ENCODE measurements around the gene ZNF845. TPM values are rescaled to one million over a fixed set of nuclear protein-coding genes. Genes with fewer than 3 reads are reported as not detected.
A peak's percentile ranks its signal among the peaks of the same experiment; 100 is the strongest.
"Not testable (repeated sequence)": the region's sequence is repeated elsewhere in the genome, so short reads cannot be mapped to it uniquely, and the experiment has no call there.

Gene ZNF845
- total RNA-seq = 1 to 10 TPM; 4.6 to 6.4 TPM

GRCh38 chr19:53333463-53334449 is at the start of gene ZNF845:
Gene ZNF845, plus strand, starts transcription at chr19:53333749. Its CDS starts 7,559 bp downstream, at chr19:53341308.
- Mint-ChIP-seq H3K27me3 (peaks cover 3% of the 10 kb centered on the region), H3K27ac (peak within 1 kb of the TSS; percentile 91), H3K4me1 (peaks cover 7% of the 10 kb centered on the region), H3K9me3 (peaks cover 5% of the 10 kb centered on the region), H3K36me3 (ENCODE audit: low read depth) (peaks cover 41% of the 10 kb centered on the region), H3K4me3 (peak within 1 kb of the TSS; percentile 90)
- peak; percentile 99 for ATAC-seq (replicated peaks)

DNA sequence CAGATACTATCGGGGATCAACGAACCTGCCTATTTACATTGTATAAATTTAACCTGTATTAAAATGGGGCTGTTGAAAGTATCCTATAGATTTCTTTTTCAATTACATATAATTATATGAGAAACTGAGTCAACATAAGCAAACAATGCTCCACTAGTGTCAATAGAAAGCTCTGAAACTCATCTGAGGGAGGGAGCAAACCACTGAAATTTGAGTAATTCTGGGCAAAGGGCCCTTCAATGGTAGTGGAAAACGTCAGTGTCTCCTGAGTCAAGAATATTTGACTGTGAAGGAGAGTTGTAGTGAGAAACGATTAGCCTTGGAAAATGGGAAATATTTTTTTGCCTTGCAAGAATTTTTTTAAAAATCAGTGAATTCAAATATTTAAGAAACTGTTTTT is 48.5 kb upstream of the ZNF845 start:
- H3K27me3 Mint-ChIP-seq = no peaks in the 10 kb centered on the region
- H3K36me3 Mint-ChIP-seq (ENCODE audit: low read depth) = no peaks in the 10 kb centered on the region
- no peaks in the 10 kb centered on the region for H3K4me1 Mint-ChIP-seq
- H3K27ac Mint-ChIP-seq = no peak overlapping the region
- H3K4me3 Mint-ChIP-seq = no peak overlapping the region
- no peak for ATAC-seq (replicated peaks)
- H3K9me3 Mint-ChIP-seq = peaks cover 5% of the 10 kb centered on the region

GRCh38 chr19:53290758-53291549 is 42.6 kb upstream of the ZNF845 start:
- Mint-ChIP-seq H3K36me3 (ENCODE audit: low read depth) (no peaks in the 10 kb centered on the region), H3K9me3 (peaks cover 27% of the 10 kb centered on the region), H3K27ac (no peak overlapping the region), H3K4me1 (no peaks in the 10 kb centered on the region), H3K4me3 (no peak overlapping the region), H3K27me3 (no peaks in the 10 kb centered on the region)
- ATAC-seq (replicated peaks) = no peak

DNA sequence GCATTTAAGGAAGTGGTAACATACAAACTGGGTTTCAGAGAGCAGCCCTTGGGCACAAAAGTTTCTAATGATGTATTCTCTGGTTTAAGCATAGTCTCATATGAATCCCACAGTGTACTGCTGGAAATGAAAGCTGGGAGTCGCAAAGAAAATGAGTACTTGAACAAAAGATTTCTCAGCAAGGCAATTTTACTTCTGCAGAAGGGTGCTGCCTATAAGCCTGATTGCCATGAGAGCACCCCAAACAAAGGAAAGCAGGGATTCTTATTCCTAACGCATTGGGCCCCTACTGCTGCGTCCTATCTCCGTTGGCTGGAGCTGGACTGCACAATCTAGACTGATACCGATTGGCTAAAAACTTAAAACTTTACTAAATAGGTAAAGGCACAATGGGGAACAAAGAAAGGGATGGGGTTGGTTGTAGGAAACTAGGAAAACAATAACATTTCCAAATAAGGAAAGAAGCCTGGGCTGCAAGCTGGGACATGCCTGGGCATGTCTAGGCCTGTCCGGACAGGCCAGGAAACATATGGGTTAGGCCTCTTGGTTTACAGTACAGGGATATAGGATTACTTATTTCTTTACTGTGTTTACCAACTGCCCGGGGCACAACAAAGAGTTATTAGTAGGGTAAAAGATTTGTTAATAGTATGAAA is 38.6 kb upstream of the ZNF845 start:
- Mint-ChIP-seq H3K36me3 (ENCODE audit: low read depth) (no peaks in the 10 kb centered on the region), H3K27ac (no peak overlapping the region), H3K27me3 (no peaks in the 10 kb centered on the region), H3K4me1 (no peaks in the 10 kb centered on the region), H3K9me3 (peaks cover 28% of the 10 kb centered on the region), H3K4me3 (no peak overlapping the region)
- no peak for ATAC-seq (replicated peaks)

DNA sequence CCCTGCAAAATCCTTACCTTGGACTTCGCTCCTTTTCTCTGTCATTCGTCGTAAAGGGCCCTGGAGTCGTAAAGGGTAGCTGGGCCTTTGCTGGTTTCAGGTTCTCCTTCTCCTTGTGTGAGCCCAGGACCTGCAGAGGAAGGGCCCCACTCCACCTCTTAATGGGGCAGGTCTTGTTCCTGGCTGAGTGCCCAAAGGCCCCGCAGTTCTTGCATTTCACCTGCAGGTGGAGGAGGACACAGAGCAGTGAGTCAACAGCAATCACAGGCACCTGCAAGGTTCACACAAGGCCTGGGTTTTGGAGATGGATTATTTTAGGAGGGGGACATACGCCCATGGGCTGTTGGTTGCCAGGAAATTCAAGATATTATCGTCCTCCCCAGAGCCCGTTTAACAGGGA is 32.2 kb upstream of the ZNF845 start:
- not testable (repeated sequence) for H3K27ac Mint-ChIP-seq; ATAC-seq (replicated peaks); H3K4me1 Mint-ChIP-seq; H3K4me3 Mint-ChIP-seq; H3K27me3 Mint-ChIP-seq; H3K36me3 Mint-ChIP-seq (ENCODE audit: low read depth)
- H3K9me3 Mint-ChIP-seq = peaks cover 16% of the 10 kb centered on the region

GRCh38 chr19:53308339-53308811 is 25.2 kb upstream of the ZNF845 start:
- no peak for ATAC-seq (replicated peaks)
- Mint-ChIP-seq H3K4me3 (no peak overlapping the region), H3K4me1 (no peaks in the 10 kb centered on the region), H3K9me3 (peaks cover 22% of the 10 kb centered on the region), H3K36me3 (ENCODE audit: low read depth) (peaks cover 5% of the 10 kb centered on the region), H3K27me3 (peaks cover 24% of the 10 kb centered on the region), H3K27ac (no peak overlapping the region)

GRCh38 chr19:53311044-53311443 is 22.5 kb upstream of the ZNF845 start:
- H3K9me3 Mint-ChIP-seq = peaks cover 21% of the 10 kb centered on the region
- peaks cover 29% of the 10 kb centered on the region for H3K27me3 Mint-ChIP-seq
- H3K27ac Mint-ChIP-seq = no peak overlapping the region
- ATAC-seq (replicated peaks) = no peak
- H3K36me3 Mint-ChIP-seq (ENCODE audit: low read depth) = peaks cover 5% of the 10 kb centered on the region
- H3K4me1 Mint-ChIP-seq = no peaks in the 10 kb centered on the region
- H3K4me3 Mint-ChIP-seq = no peak overlapping the region

GRCh38 chr19:53311897-53312296 is 21.7 kb upstream of the ZNF845 start:
- no peak overlapping the region for H3K27ac Mint-ChIP-seq
- peaks cover 20% of the 10 kb centered on the region for H3K9me3 Mint-ChIP-seq
- peaks cover 22% of the 10 kb centered on the region for H3K27me3 Mint-ChIP-seq
- ATAC-seq (replicated peaks) = no peak
- no peaks in the 10 kb centered on the region for H3K4me1 Mint-ChIP-seq
- peaks cover 5% of the 10 kb centered on the region for H3K36me3 Mint-ChIP-seq (ENCODE audit: low read depth)
- no peak overlapping the region for H3K4me3 Mint-ChIP-seq

DNA sequence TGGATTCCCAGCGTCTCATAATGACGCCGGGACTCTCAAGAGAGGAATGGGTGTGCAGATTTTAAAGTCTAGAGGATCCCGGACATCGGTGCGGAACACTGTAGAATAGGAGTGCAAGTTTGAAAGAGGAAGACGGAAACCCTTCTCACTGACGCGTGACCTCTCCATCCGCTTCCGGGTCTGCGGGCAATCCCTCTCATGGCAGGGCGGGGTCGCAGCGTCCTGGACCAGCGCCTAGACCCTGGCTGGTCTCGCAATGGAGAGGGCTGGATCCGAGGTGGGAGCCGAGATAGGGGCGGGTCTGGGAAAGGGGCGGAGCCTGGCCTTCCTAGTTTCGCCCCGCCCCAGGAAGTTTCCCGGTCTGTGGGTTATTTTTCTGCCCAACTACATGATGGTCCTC is 4.6 kb upstream of the ZNF845 start:
- H3K4me3 Mint-ChIP-seq = peak overlapping the region; percentile 59
- peaks cover 15% of the 10 kb centered on the region for H3K27me3 Mint-ChIP-seq
- H3K4me1 Mint-ChIP-seq = peaks cover under 1% of the 10 kb centered on the region
- no peak overlapping the region for H3K27ac Mint-ChIP-seq
- ATAC-seq (replicated peaks) = no peak
- peaks cover 16% of the 10 kb centered on the region for H3K9me3 Mint-ChIP-seq
- peaks cover 6% of the 10 kb centered on the region for H3K36me3 Mint-ChIP-seq (ENCODE audit: low read depth)

DNA sequence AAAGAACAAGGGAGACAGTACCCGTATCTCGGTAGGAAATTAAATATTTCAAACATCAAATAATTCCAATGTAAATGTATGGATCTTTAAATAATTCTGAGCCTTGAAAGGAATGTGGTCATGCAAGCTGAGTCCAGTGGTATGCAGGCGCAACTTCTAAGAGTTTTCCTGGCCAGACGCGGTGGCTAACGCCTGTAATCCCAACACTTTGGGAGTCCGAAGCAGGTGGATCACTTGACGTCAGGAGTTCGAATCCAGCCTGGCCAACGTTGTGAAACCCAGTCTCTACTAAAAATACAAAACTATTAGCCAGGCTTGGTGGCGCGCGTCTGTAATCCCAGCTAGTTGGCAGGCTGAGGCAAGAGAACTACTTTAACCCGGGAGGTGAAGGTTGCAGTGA is 1.1 kb upstream of the ZNF845 start:
- peaks cover 7% of the 10 kb centered on the region for H3K27me3 Mint-ChIP-seq
- H3K27ac Mint-ChIP-seq = no peak overlapping the region
- H3K36me3 Mint-ChIP-seq (ENCODE audit: low read depth) = peaks cover 28% of the 10 kb centered on the region
- ATAC-seq (replicated peaks) = no peak
- peak overlapping the region; percentile 90 for H3K4me3 Mint-ChIP-seq
- H3K9me3 Mint-ChIP-seq = peaks cover 11% of the 10 kb centered on the region
- peaks cover 7% of the 10 kb centered on the region for H3K4me1 Mint-ChIP-seq

DNA sequence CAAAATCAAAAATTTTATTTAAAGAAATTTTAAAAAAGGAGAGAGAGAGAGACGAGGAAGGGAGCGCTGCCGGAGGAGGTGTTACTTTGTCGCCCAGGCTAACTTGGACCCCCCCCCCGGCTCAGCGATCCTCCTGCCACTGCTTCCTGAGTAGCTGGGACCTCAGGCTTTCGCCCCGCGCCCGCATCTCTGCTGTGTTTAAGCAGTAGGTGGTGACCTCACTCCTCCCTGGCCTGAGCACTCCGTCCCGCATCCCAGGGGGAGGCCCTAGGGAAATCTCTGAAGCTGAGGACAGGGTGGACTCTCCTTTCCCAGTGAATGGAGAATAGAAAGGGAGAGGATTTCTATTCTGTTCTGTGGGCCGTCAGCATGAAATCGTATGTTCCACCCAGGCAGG is 485 bp upstream of the ZNF845 start:
- Mint-ChIP-seq H3K4me1 (peaks cover 7% of the 10 kb centered on the region), H3K4me3 (peak overlapping the region; percentile 90), H3K27me3 (peaks cover 3% of the 10 kb centered on the region), H3K27ac (peak overlapping the region; percentile 91), H3K36me3 (ENCODE audit: low read depth) (peaks cover 34% of the 10 kb centered on the region), H3K9me3 (peaks cover 8% of the 10 kb centered on the region)
- ATAC-seq (replicated peaks) = peak; percentile 47

DNA sequence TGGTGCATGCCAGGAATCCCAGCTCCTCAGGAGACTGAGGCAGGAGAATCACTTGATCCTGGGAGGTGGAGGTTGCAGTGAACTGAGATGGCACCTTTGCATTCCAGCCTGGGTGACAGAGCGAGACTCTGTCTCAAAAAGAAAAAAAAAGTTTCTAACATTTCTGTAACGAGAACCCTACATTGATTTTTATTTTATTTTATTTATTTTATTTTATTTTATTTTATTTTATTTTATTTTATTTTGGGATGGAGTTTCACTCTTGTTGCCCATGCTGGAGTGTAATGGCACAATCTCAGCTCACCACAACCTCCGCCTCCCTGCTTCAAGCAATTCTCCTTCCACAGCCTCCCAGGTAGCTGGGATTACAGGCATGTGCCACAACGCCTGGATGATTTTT is 10.9 kb downstream of the ZNF845 start:
- Mint-ChIP-seq H3K36me3 (ENCODE audit: low read depth) (peaks cover 100% of the 10 kb centered on the region), H3K9me3 (peaks cover 24% of the 10 kb centered on the region)
- H3K4me3 Mint-ChIP-seq; H3K27ac Mint-ChIP-seq; ATAC-seq (replicated peaks); H3K4me1 Mint-ChIP-seq; H3K27me3 Mint-ChIP-seq: not testable (repeated sequence)

DNA sequence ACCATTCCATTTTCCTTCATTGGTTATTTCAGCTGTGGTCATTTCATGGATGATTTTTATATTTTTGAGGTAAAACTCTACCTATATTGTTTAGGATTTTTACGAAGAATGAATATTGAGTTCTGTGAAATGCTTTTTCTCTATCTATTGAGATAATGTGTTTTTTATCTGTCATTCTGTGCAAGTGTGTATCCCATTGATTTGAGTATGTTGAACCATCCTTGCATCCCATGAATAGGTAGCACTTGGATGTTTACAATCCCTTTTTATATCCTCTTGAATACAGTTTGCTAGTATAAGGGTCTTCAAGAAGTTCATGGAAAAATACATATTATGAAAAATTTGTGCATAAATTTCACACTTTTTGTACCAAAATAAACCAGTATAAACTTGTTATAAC is 22.2 kb downstream of the ZNF845 start:
- no peak for ATAC-seq (replicated peaks)
- H3K27me3 Mint-ChIP-seq = no peaks in the 10 kb centered on the region
- H3K4me3 Mint-ChIP-seq = no peak overlapping the region
- peaks cover 35% of the 10 kb centered on the region for H3K9me3 Mint-ChIP-seq
- no peak overlapping the region for H3K27ac Mint-ChIP-seq
- no peaks in the 10 kb centered on the region for H3K4me1 Mint-ChIP-seq
- H3K36me3 Mint-ChIP-seq (ENCODE audit: low read depth) = peaks cover 22% of the 10 kb centered on the region

DNA sequence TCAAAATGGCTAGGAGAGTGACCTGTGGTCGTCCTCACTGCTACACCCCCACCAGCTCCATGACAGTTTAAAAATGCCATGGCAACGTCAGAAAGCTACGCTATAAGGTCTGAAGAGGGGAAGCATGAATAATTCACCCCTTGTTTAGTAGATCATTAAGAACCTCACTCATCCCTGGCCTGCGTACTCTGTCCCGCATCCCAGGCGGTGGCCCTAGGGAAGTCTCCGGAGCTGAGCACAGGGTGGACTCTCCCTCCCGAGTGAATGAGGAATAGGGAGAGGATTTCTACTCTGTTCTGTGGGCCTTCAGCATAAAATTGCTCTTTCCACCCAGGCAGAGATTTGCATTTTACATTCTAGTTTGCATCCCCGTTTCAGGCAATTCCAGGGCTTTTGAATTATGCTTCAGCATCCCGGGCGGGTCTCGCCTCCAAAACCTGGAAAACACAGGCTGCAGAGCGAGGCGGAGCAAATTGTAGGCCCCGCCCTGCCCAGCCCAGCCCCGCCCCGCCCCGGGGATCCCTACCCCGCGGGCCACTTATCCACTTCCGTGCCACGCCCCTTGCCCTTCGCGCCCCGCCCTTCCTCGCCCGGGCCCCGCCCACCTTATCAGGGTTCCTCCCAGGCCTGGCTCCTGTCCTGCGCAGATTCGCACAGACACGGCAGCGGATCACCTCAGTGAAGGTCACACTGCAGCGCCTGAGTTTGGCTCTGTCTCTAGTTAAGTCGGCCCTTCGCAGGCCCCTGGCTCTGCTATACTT is 24.5 kb downstream of the ZNF845 start:
- no peak overlapping the region for H3K27ac Mint-ChIP-seq
- no peaks in the 10 kb centered on the region for H3K27me3 Mint-ChIP-seq
- ATAC-seq (replicated peaks) = no peak
- no peaks in the 10 kb centered on the region for H3K4me1 Mint-ChIP-seq
- no peak overlapping the region for H3K4me3 Mint-ChIP-seq
- H3K9me3 Mint-ChIP-seq = peaks cover 14% of the 10 kb centered on the region
- H3K36me3 Mint-ChIP-seq (ENCODE audit: low read depth) = peaks cover 6% of the 10 kb centered on the region

All from activated T-helper 17 cell treated with anti-CD3 and anti-CD28 coated beads, Interleukin-2, amount 50 U/mL, for 72 hours (primary cell).